ENCODE measurements around the gene ZNF83.

ZNF83 gene

DNA sequence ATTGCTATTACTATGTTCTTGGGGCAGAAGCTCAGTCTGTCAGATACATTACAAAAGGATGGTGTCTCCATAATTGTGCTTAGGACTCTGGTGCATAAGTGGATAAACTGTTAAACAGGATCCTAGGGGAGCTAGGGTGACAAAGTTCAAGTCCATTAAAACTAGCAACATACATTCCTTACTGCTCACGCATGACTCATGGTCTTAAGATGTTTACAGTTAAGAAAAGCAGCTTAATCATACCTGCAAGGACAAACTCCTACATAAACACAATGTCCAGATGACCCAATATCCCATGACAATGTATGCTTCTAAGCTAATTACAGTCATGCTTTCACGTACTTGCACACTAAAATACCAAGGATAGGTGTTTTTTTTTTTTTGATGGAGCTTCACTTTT is 71.6 kb downstream of the ZNF83 start:
- no peak for DNase-seq

DNA sequence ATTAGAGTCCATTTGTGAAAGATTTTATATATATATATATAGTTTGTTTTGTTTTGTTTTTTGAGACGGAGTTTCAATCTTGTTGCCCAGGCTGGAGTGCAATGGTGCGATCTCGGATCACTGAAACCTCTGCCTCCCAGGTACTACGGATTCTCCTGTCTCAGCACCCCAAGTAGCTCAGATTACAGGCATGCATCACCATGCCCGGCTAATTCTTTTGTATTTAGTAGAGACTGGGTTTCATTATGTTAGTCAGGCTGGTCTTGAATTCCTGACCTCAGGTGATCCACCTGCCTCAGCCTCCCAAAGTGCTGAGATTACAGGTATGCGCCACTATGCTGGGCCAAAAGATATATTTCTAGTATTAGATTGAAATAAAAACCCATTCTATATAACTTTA is 72.0 kb downstream of the ZNF83 start:
- no peak for DNase-seq
